KMS-11 (cell line): ENCODE data around the gene ZNF248.

Experiments
- H2AFZ ChIP-seq: fragments of 200-600 bp; sonication (generic); 2 replicates; pipeline ENCODE4 v1.6.1; 2016; ENCODE audit warnings: antibody characterized with exemption, mixed run types, low read depth
- H3K27ac ChIP-seq: fragments of 200-600 bp; sonication (generic); 2 replicates; pipeline ENCODE4 v1.6.1; 2016; ENCODE audit warnings: mild to moderate bottlenecking, mixed run types
- H3K27me3 ChIP-seq: fragments of 200-600 bp; sonication (generic); 2 replicates; pipeline ENCODE4 v1.6.1; 2017; ENCODE audit warnings: mild to moderate bottlenecking, low read depth, mixed run types, moderate library complexity; ENCODE audit not compliant: insufficient read depth
- H3K36me3 ChIP-seq: fragments of 200-600 bp; sonication (generic); 2 replicates; pipeline ENCODE4 v1.6.1; 2017; ENCODE audit warnings: mild to moderate bottlenecking, mixed run types; ENCODE audit not compliant: insufficient read depth
- H3K4me1 ChIP-seq: fragments of 200-600 bp; sonication (generic); 2 replicates; pipeline ENCODE4 v1.6.1; 2016; ENCODE audit warnings: mild to moderate bottlenecking, low read depth, mixed run types; ENCODE audit not compliant: poor library complexity, severe bottlenecking
- H3K4me2 ChIP-seq: fragments of 200-600 bp; sonication (generic); 2 replicates; pipeline ENCODE4 v1.7.0; 2016; ENCODE audit warnings: mild to moderate bottlenecking, mixed run types
- H3K4me3 ChIP-seq: fragments of 200-600 bp; sonication (generic); IDR thresholded peaks from 2 replicates; pipeline ENCODE4 v1.6.1; 2017; ENCODE audit warnings: low read depth, low read length, mixed read lengths; ENCODE audit not compliant: insufficient read depth
- H3K79me2 ChIP-seq: fragments of 200-600 bp; sonication (generic); 2 replicates; pipeline ENCODE4 v1.6.1; 2016; ENCODE audit warnings: low read depth, mixed run types; ENCODE audit not compliant: insufficient read depth
- H3K9ac ChIP-seq: fragments of 200-600 bp; sonication (generic); 2 replicates; pipeline ENCODE4 v1.6.1; 2016; ENCODE audit warnings: mild to moderate bottlenecking, mixed run types
- H4K20me1 ChIP-seq: fragments of 200-600 bp; sonication (generic); 2 replicates; pipeline ENCODE4 v1.6.1; 2016; ENCODE audit warnings: mild to moderate bottlenecking, mixed run types; ENCODE audit not compliant: insufficient read depth
- TF ChIP-seq, protein P1 (sequence below): fragments of 200-600 bp; sonication (generic); conservative IDR thresholded peaks from 2 replicates; pipeline ENCODE4 v1.6.1; 2017; ENCODE audit warnings: low read depth, mild to moderate bottlenecking, antibody characterized with exemption, low read length, moderate library complexity, mixed read lengths

Gene ZNF248

DNA sequence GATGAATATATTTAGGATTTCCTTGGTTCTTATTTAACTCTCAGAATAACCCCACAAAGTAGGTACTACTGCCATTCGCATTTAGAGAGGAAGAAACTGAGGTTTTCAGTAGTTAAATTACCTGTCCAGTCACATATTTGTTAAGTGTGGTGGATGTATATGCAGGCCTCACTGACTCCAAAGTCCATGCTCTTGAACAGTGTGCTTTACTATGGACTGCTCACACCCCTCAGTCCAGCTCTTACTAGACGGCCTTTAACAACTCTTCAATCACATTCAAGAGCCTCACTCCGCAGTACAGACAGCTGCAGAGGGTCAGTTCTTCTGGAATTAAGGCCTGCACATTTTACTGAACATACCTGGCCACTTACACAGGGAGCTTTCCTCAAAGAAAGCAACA, 36.2 kb downstream of the ZNF248 start:
- no peaks in the 10 kb centered on the region for H3K27me3 ChIP-seq
- no peak overlapping the region for H3K27ac ChIP-seq

GRCh38 chr10:37819797-37820196, 37.6 kb downstream of the ZNF248 start:
- H3K27me3 ChIP-seq, result no peaks in the 10 kb centered on the region
- H3K79me2 ChIP-seq, result no peaks in the 10 kb centered on the region
- no peak overlapping the region for H3K4me2 ChIP-seq

More for the DNA sequence above, 36.2 kb downstream of the ZNF248 start:
- H3K79me2 ChIP-seq, result no peaks in the 10 kb centered on the region
- TF ChIP-seq, protein P1, sequence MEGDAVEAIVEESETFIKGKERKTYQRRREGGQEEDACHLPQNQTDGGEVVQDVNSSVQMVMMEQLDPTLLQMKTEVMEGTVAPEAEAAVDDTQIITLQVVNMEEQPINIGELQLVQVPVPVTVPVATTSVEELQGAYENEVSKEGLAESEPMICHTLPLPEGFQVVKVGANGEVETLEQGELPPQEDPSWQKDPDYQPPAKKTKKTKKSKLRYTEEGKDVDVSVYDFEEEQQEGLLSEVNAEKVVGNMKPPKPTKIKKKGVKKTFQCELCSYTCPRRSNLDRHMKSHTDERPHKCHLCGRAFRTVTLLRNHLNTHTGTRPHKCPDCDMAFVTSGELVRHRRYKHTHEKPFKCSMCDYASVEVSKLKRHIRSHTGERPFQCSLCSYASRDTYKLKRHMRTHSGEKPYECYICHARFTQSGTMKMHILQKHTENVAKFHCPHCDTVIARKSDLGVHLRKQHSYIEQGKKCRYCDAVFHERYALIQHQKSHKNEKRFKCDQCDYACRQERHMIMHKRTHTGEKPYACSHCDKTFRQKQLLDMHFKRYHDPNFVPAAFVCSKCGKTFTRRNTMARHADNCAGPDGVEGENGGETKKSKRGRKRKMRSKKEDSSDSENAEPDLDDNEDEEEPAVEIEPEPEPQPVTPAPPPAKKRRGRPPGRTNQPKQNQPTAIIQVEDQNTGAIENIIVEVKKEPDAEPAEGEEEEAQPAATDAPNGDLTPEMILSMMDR, result no peak
- no peaks in the 10 kb centered on the region for H4K20me1 ChIP-seq
- no peaks in the 10 kb centered on the region for H3K4me1 ChIP-seq
- H2AFZ ChIP-seq, result no peak overlapping the region
- no peak overlapping the region for H3K4me3 ChIP-seq
- H3K4me2 ChIP-seq, result no peak overlapping the region
- H3K36me3 ChIP-seq, result no peaks in the 10 kb centered on the region
- no peak overlapping the region for H3K9ac ChIP-seq

GRCh38 chr10:37816290-37816689, 41.1 kb downstream of the ZNF248 start:
- Histone ChIP-seq H3K79me2 (no peaks in the 10 kb centered on the region), H3K36me3 (no peaks in the 10 kb centered on the region), H3K27me3 (no peaks in the 10 kb centered on the region), H4K20me1 (no peaks in the 10 kb centered on the region), H3K9ac (no peak overlapping the region), H3K4me1 (no peaks in the 10 kb centered on the region), H3K4me3 (no peak overlapping the region), H2AFZ (no peak overlapping the region), H3K27ac (no peak overlapping the region), H3K4me2 (no peak overlapping the region)
- TF ChIP-seq, protein P1, result no peak

More at GRCh38 chr10:37819797-37820196, 37.6 kb downstream of the ZNF248 start:
- Histone ChIP-seq H3K4me1 (no peaks in the 10 kb centered on the region), H4K20me1 (no peaks in the 10 kb centered on the region), H3K27ac (no peak overlapping the region), H3K4me3 (no peak overlapping the region), H3K36me3 (no peaks in the 10 kb centered on the region), H2AFZ (no peak overlapping the region), H3K9ac (no peak overlapping the region)
- TF ChIP-seq, protein P1, result no peak

GRCh38 chr10:37813763-37814162, 43.6 kb downstream of the ZNF248 start:
- TF ChIP-seq, protein P1, result no peak
- Histone ChIP-seq H3K36me3 (no peaks in the 10 kb centered on the region), H3K4me3 (no peak overlapping the region), H4K20me1 (no peaks in the 10 kb centered on the region), H3K4me1 (no peaks in the 10 kb centered on the region), H3K9ac (no peak overlapping the region), H3K27ac (no peak overlapping the region), H3K79me2 (no peaks in the 10 kb centered on the region), H3K27me3 (no peaks in the 10 kb centered on the region), H3K4me2 (no peak overlapping the region), H2AFZ (no peak overlapping the region)

DNA sequence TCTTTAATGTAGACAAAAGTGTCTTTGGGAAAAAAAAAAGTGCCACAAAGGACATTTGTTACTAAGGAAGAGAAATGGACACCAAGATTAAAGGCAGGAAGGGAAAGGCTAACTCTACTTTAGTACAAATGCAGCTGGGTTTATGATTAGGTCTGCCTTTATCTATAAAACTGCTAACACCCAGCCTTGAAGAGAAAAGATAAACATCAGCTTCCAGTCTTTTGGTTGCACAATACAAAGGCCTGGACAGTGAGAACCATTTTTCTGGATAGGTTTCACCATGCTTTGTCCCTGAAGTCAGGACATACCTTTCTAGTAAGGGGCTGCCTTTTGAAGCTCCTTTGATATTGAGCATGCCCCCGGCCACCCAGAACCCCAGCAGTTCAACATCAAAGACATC, 45.1 kb downstream of the ZNF248 start:
- H4K20me1 ChIP-seq, result no peaks in the 10 kb centered on the region
- no peaks in the 10 kb centered on the region for H3K4me1 ChIP-seq
- no peak overlapping the region for H3K27ac ChIP-seq
- H3K4me3 ChIP-seq, result no peak overlapping the region
- H3K36me3 ChIP-seq, result no peaks in the 10 kb centered on the region
- no peaks in the 10 kb centered on the region for H3K27me3 ChIP-seq
- no peaks in the 10 kb centered on the region for H3K79me2 ChIP-seq
- no peak overlapping the region for H2AFZ ChIP-seq
- no peak overlapping the region for H3K4me2 ChIP-seq
- no peak overlapping the region for H3K9ac ChIP-seq
- TF ChIP-seq, protein P1, result no peak
